Epithelial cell of proximal tubule (primary cell): ENCODE results near the gene DPYSL3. TPM values are rescaled to one million over a fixed set of nuclear protein-coding genes. Genes with fewer than 3 reads are reported as not detected.
A peak's percentile ranks its signal among the peaks of the same experiment; 100 is the strongest.

Experiments used
- DNase-seq: peaks from one replicate; pipeline ENCODE4 v3.0.0-alpha.2; 2011; ENCODE audit warnings: low read depth
- H3K4me3 ChIP-seq: 2 replicates; pipeline ENCODE4 v1.5.1; 2011; ENCODE audit warnings: low read depth, mild to moderate bottlenecking, low read length
- CTCF ChIP-seq: conservative IDR thresholded peaks from 2 replicates; pipeline ENCODE4 v1.5.1; 2012; ENCODE audit warnings: low read depth, mild to moderate bottlenecking, low read length
- total RNA-seq: library from RNA; depleted of rRNA; stranded (reverse); fragments of >200 nt; gene quantifications from 2 replicates; pipeline ENCODE4 v1.2.3, GENCODE V29; 2015

Gene DPYSL3
- total RNA-seq, 1 donor from 2014 or later, result 38.3 TPM

GRCh38 chr5:147360816-147361215 lies 149.1 kb downstream of the DPYSL3 start:
- no peak overlapping the region for H3K4me3 ChIP-seq
- no peak for DNase-seq
- no peak for TF ChIP-seq CTCF

GRCh38 chr5:147359581-147359980 lies 150.3 kb downstream of the DPYSL3 start:
- TF ChIP-seq CTCF, result no peak
- DNase-seq, result no peak
- no peak overlapping the region for H3K4me3 ChIP-seq

- no peak for DNase-seq
- TF ChIP-seq CTCF, result no peak
- no peak overlapping the region for H3K4me3 ChIP-seq
Measured at GRCh38 chr5:147359101-147359500, 150.8 kb downstream of the DPYSL3 start.

GRCh38 chr5:147349241-147349640 lies 160.6 kb downstream of the DPYSL3 start:
- no peak overlapping the region for H3K4me3 ChIP-seq
- TF ChIP-seq CTCF, result no peak
- DNase-seq, result no peak

GRCh38 chr5:147348451-147348850 lies 161.4 kb downstream of the DPYSL3 start:
- no peak overlapping the region for H3K4me3 ChIP-seq
- no peak for DNase-seq
- TF ChIP-seq CTCF, result no peak

GRCh38 chr5:147348046-147348445 lies 161.8 kb downstream of the DPYSL3 start:
- TF ChIP-seq CTCF, result no peak
- DNase-seq, result no peak
- H3K4me3 ChIP-seq, result no peak overlapping the region

GRCh38 chr5:147346006-147346561 lies 163.8 kb downstream of the DPYSL3 start:
- H3K4me3 ChIP-seq, result no peak overlapping the region
- DNase-seq, result no peak
- peak; percentile 9 for TF ChIP-seq CTCF
